ENCODE data around the gene C20orf202. TPM values are rescaled to one million over a fixed set of nuclear protein-coding genes. Genes with fewer than 3 reads are reported as not detected.

The C20orf202 gene
- total RNA-seq, 1 donor from 2014 or later: 0.92 TPM

- Mint-ChIP-seq H3K9me3 (ENCODE audit: unreplicated experiment) (no peaks in the 10 kb centered on the region), H3K4me3 (ENCODE audit: unreplicated experiment) (peak overlapping the region; percentile 93), H3K36me3 (ENCODE audit: low read depth, unreplicated experiment) (peaks cover 8% of the 10 kb centered on the region), H3K27ac (ENCODE audit: unreplicated experiment) (no peak overlapping the region), H3K4me1 (ENCODE audit: unreplicated experiment) (peaks cover 34% of the 10 kb centered on the region), H3K27me3 (ENCODE audit: unreplicated experiment) (peaks cover 18% of the 10 kb centered on the region)
- peak; percentile 80 for DNase-seq (ENCODE audit: low spot score)
- peak; percentile 67 for TF ChIP-seq CTCF (IDR thresholded peaks at IDR 0.05; ENCODE audit: unreplicated experiment)
Measured at GRCh38 chr20:1185790-1186334, 17.4 kb upstream of the C20orf202 start.

- TF ChIP-seq CTCF (IDR thresholded peaks at IDR 0.05; ENCODE audit: unreplicated experiment): no peak
- peaks cover 17% of the 10 kb centered on the region for H3K27me3 Mint-ChIP-seq (ENCODE audit: unreplicated experiment)
- no peaks in the 10 kb centered on the region for H3K9me3 Mint-ChIP-seq (ENCODE audit: unreplicated experiment)
- peaks cover 34% of the 10 kb centered on the region for H3K4me1 Mint-ChIP-seq (ENCODE audit: unreplicated experiment)
- H3K27ac Mint-ChIP-seq (ENCODE audit: unreplicated experiment): no peak overlapping the region
- peak overlapping the region; percentile 93 for H3K4me3 Mint-ChIP-seq (ENCODE audit: unreplicated experiment)
- DNase-seq (ENCODE audit: low spot score): peak; percentile 43
- H3K36me3 Mint-ChIP-seq (ENCODE audit: low read depth, unreplicated experiment): peaks cover 8% of the 10 kb centered on the region
Measured at GRCh38 chr20:1186367-1186991, 16.8 kb upstream of the C20orf202 start.

GRCh38 chr20:1187605-1188171, 15.6 kb upstream of the C20orf202 start:
- peaks cover 16% of the 10 kb centered on the region for H3K27me3 Mint-ChIP-seq (ENCODE audit: unreplicated experiment)
- H3K27ac Mint-ChIP-seq (ENCODE audit: unreplicated experiment): no peak overlapping the region

GRCh38 chr20:1188347-1188746, 14.9 kb upstream of the C20orf202 start:
- H3K27me3 Mint-ChIP-seq (ENCODE audit: unreplicated experiment): peaks cover 16% of the 10 kb centered on the region
- no peak for DNase-seq (ENCODE audit: low spot score)
- H3K4me1 Mint-ChIP-seq (ENCODE audit: unreplicated experiment): peaks cover 17% of the 10 kb centered on the region
- no peak overlapping the region for H3K27ac Mint-ChIP-seq (ENCODE audit: unreplicated experiment)
- TF ChIP-seq CTCF (IDR thresholded peaks at IDR 0.05; ENCODE audit: unreplicated experiment): no peak
- H3K36me3 Mint-ChIP-seq (ENCODE audit: low read depth, unreplicated experiment): peaks cover 8% of the 10 kb centered on the region
- no peaks in the 10 kb centered on the region for H3K9me3 Mint-ChIP-seq (ENCODE audit: unreplicated experiment)
- H3K4me3 Mint-ChIP-seq (ENCODE audit: unreplicated experiment): no peak overlapping the region

More at GRCh38 chr20:1187605-1188171, 15.6 kb upstream of the C20orf202 start:
- Mint-ChIP-seq H3K36me3 (ENCODE audit: low read depth, unreplicated experiment) (peaks cover 8% of the 10 kb centered on the region), H3K4me1 (ENCODE audit: unreplicated experiment) (peaks cover 24% of the 10 kb centered on the region), H3K9me3 (ENCODE audit: unreplicated experiment) (no peaks in the 10 kb centered on the region), H3K4me3 (ENCODE audit: unreplicated experiment) (no peak overlapping the region)
- no peak for DNase-seq (ENCODE audit: low spot score)
- no peak for TF ChIP-seq CTCF (IDR thresholded peaks at IDR 0.05; ENCODE audit: unreplicated experiment)

GRCh38 chr20:1189827-1190226, 13.4 kb upstream of the C20orf202 start:
- Mint-ChIP-seq H3K4me1 (ENCODE audit: unreplicated experiment) (peaks cover 5% of the 10 kb centered on the region), H3K27ac (ENCODE audit: unreplicated experiment) (peak overlapping the region; percentile 76), H3K36me3 (ENCODE audit: low read depth, unreplicated experiment) (peaks cover 4% of the 10 kb centered on the region), H3K9me3 (ENCODE audit: unreplicated experiment) (no peaks in the 10 kb centered on the region), H3K27me3 (ENCODE audit: unreplicated experiment) (peaks cover 6% of the 10 kb centered on the region), H3K4me3 (ENCODE audit: unreplicated experiment) (no peak overlapping the region)
- DNase-seq (ENCODE audit: low spot score): no peak
- no peak for TF ChIP-seq CTCF (IDR thresholded peaks at IDR 0.05; ENCODE audit: unreplicated experiment)

All from endothelial cell (in vitro differentiated cells).